Measurements from ENCODE around the gene CDY1. TPM values are rescaled to one million over a fixed set of nuclear protein-coding genes. Genes with fewer than 3 reads are reported as not detected.

Gene CDY1
- total RNA-seq = not detected in 2 replicates

GRCh38 chrY:25621817-25622216 is at the start of gene CDY1:
TSS of gene CDY1 (plus strand) at chrY:25622117. CDS start at chrY:25622443, 326 bp downstream.

Measured in epithelial cell of alveolus of lung (primary cell).